Retinal pigment epithelial cell (primary cell): Measurements from ENCODE around the gene GALNT18.

Experiments
- DNase-seq: peaks from one replicate; pipeline ENCODE4 v3.0.0-alpha.2; 2010; ENCODE audit warnings: low read depth
- H3K4me3 ChIP-seq: 2 replicates; pipeline ENCODE4 v1.5.1; 2011; ENCODE audit warnings: mild to moderate bottlenecking, low read length, control low read depth, moderate library complexity
- TF ChIP-seq, protein P1 (sequence below): conservative IDR thresholded peaks from 2 replicates; pipeline ENCODE4 v1.5.1; 2011; ENCODE audit warnings: low read depth, low read length, control low read depth, inconsistent platforms

Gene GALNT18

DNA sequence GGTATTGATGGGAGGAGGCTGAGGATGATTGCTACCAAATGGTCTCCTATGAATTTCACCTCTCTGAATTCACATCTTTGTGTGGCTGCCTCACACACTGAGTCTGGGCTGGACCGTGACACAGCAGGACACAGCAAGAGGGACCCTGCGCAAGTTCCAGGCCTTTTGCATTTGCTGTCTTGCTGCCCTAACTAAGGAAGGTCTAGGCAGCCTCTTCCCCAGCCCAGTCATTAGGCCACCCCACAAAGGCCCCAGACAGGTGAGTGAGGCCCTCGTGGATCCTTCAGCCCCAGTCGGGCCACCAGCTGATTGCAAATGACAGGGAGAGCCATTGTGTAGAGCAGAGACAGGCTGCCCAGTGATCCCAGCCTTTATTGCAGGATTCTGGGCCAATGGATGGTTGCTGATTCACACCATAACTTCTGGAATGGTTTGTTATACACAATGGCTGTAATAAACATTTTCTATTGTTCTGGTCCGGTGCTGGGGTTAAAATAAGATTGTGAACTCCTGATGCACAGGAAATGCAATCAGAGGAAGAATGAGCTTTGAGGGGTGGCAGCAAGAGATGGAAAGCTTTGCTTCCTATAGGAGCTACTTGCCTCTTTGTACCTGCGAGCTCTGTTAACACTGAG, 240.2 kb downstream of the GALNT18 start:
- no peak for DNase-seq
- TF ChIP-seq, protein P1, sequence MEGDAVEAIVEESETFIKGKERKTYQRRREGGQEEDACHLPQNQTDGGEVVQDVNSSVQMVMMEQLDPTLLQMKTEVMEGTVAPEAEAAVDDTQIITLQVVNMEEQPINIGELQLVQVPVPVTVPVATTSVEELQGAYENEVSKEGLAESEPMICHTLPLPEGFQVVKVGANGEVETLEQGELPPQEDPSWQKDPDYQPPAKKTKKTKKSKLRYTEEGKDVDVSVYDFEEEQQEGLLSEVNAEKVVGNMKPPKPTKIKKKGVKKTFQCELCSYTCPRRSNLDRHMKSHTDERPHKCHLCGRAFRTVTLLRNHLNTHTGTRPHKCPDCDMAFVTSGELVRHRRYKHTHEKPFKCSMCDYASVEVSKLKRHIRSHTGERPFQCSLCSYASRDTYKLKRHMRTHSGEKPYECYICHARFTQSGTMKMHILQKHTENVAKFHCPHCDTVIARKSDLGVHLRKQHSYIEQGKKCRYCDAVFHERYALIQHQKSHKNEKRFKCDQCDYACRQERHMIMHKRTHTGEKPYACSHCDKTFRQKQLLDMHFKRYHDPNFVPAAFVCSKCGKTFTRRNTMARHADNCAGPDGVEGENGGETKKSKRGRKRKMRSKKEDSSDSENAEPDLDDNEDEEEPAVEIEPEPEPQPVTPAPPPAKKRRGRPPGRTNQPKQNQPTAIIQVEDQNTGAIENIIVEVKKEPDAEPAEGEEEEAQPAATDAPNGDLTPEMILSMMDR: no peak
- no peak overlapping the region for H3K4me3 ChIP-seq

DNA sequence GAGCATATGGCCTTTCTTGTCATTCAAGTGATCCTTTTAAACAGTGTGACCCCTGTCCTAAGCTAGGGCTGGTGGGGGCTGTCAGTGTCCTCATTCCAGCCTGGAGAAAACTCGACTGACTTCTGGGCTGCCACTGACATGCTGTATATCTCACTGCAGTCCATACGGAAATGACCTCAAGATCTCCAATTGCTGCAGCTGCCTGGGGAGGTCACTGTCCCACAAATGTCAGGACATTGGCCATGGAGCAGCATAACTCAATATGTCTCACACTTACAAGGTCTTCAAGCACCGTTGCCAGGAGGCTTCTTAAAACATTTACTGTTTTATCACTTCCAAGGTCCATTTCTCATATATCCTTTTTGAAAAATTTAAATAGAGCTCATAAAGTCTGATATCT, 240.9 kb downstream of the GALNT18 start:
- TF ChIP-seq, protein P1: no peak
- DNase-seq: no peak
- no peak overlapping the region for H3K4me3 ChIP-seq

DNA sequence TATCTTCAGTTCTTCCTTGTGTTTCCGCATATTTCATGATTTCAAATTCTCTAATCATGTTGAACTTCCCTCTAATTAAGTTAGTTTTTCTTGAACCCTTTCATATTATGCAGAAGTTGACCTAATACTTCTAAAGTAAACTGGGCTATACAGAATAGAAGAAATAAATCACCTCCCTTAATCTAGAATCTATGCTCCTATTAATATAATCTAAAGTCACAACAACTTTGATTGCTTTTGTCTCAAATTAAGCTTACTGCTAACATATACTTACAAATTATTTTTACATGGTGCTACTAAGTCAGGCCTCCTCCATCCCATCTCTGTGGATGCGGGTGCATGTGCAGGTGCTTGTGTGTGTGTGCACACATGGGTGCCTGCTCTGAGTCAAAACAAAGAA, 241.5 kb downstream of the GALNT18 start:
- no peak for DNase-seq
- TF ChIP-seq, protein P1: no peak
- no peak overlapping the region for H3K4me3 ChIP-seq

DNA sequence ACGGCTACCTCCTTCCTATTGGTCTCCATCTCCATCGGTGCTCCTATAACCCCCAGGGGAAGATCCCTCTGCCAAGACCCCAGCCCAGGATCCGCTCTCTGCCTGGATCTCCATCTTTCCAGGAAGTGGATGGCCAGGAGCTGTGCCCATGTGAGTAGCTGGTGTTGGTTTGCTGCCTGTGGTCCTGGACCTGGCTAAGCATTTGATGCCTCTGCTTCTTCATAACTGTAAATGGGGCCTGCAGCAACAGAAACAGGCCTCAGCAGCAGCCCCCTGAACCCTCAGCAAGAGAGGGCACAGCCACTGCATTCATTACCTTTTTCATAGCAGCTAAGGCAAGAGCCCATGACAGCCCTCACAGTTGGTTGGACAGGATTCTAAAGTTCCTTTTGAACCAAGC, 242.1 kb downstream of the GALNT18 start:
- DNase-seq: no peak
- no peak overlapping the region for H3K4me3 ChIP-seq
- TF ChIP-seq, protein P1: no peak

DNA sequence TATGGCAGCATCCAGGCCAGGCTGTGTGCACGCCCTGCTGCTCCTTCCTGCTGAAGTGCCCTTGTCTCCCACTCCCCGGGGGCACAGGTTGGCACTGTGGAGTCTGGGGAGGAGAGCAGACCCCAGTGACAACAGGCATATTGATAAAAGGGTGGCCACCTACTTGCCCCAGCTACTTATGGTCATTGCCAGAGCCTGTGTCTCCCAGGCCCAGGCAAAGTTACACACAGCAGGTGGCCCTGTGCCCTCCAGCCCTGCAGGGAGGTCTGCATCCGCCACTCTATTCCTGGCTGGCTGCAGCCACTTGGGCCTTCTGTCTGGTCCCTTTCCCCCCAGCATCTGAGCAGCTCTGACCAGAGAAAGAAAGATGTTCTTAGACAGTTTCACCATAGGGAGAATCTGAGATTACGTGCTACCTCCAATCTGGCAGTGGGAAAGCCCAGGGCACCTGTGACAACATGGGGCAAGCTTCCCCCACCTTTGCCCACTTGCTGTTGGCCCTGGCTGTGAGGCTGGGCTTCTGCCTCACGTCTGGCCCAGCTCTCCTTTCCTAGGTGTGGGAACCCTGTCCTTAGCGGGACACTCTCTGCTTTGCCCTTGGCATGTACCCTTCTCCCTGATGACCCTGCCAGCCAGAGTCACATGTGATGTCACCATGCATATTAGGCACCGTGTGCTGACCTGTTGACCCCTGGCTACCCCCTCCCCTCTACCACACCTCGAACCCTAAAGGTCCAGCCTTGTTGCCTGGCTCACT, 243.4 kb downstream of the GALNT18 start:
- TF ChIP-seq, protein P1: no peak
- H3K4me3 ChIP-seq: no peak overlapping the region

DNA sequence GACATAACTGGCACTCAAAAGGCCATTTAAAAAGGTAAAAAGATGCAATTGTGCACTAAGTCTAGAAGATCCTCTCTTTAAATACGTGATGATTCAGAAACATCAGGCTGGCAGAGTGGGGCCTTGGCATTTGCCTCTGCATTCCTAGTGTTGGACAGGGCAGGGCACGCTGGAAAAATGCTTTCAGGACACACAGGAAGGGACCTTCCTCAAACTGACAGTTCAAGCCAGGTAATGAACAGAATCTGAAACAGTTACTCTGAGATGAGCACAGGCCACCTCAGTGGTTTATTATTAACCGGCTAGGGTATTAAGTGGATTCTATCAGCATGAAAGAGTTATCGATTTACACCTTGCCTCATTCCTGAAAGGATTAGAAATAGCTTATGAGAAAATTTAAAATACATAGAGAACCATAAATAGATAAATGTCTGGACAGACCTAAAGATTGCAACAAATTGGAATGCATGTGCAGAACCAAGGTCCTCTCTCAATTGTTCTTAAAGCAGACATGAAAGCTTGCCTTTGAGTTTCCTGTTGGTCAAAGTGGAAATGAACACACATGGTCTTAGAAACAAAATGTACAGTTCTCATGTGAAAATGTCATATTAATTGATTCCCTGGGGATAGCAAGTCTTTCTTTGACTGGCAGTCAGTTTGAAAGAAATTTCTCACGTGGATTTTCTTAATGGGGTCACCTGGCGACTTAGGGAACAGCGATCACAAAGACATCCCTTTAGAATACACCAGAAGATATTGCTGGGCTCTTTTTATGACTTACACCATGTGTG, 247.3 kb downstream of the GALNT18 start:
- TF ChIP-seq, protein P1: no peak
- no peak overlapping the region for H3K4me3 ChIP-seq
- DNase-seq: no peak

More for the DNA sequence above, 243.4 kb downstream of the GALNT18 start:
- no peak for DNase-seq
